ENCODE results near the gene COPA.

COPA gene

GRCh38 chr1:160363951-160364735, 21.1 kb upstream of the COPA start:
- DNase-seq (ENCODE audit: insufficient read length, low spot score) (no peak), FAIRE-seq (no peak)

- no peak for DNase-seq (ENCODE audit: insufficient read length, low spot score)
- no peak for FAIRE-seq
Observed at GRCh38 chr1:160363010-160363409, 20.0 kb upstream of the COPA start.

GRCh38 chr1:160362168-160362957, 19.3 kb upstream of the COPA start:
- DNase-seq (ENCODE audit: insufficient read length, low spot score) = no peak
- no peak for FAIRE-seq

- DNase-seq (ENCODE audit: insufficient read length, low spot score) (no peak), FAIRE-seq (no peak)
Observed at GRCh38 chr1:160361814-160362167, 18.7 kb upstream of the COPA start.

GRCh38 chr1:160361199-160361598, 18.1 kb upstream of the COPA start:
- no peak for FAIRE-seq
- DNase-seq (ENCODE audit: insufficient read length, low spot score) = no peak

- DNase-seq (ENCODE audit: insufficient read length, low spot score) (no peak), FAIRE-seq (no peak)
Observed at GRCh38 chr1:160360227-160360695, 17.2 kb upstream of the COPA start.

- DNase-seq (ENCODE audit: insufficient read length, low spot score) (no peak), FAIRE-seq (no peak)
Observed at GRCh38 chr1:160359559-160360226, 16.6 kb upstream of the COPA start.

GRCh38 chr1:160358073-160358472, 15.0 kb upstream of the COPA start:
- FAIRE-seq (no peak), DNase-seq (ENCODE audit: insufficient read length, low spot score) (no peak)

- no peak for FAIRE-seq
- DNase-seq (ENCODE audit: insufficient read length, low spot score) = no peak
Observed at GRCh38 chr1:160357286-160358002, 14.4 kb upstream of the COPA start.

- DNase-seq (ENCODE audit: insufficient read length, low spot score) (no peak), FAIRE-seq (no peak)
Observed at GRCh38 chr1:160354388-160354985, 11.4 kb upstream of the COPA start.

GRCh38 chr1:160353223-160353622, 10.2 kb upstream of the COPA start:
- DNase-seq (ENCODE audit: insufficient read length, low spot score) (no peak), FAIRE-seq (peak; percentile 31)

GRCh38 chr1:160352555-160352954, 9.5 kb upstream of the COPA start:
- no peak for DNase-seq (ENCODE audit: insufficient read length, low spot score)
- FAIRE-seq = no peak

GRCh38 chr1:160351629-160352028, 8.6 kb upstream of the COPA start:
- FAIRE-seq = no peak
- DNase-seq (ENCODE audit: insufficient read length, low spot score) = no peak

- FAIRE-seq (peak; percentile 86), DNase-seq (ENCODE audit: insufficient read length, low spot score) (no peak)
Observed at GRCh38 chr1:160346958-160347357, 3.9 kb upstream of the COPA start.

GRCh38 chr1:160346463-160346862, 3.4 kb upstream of the COPA start:
- FAIRE-seq (no peak), DNase-seq (ENCODE audit: insufficient read length, low spot score) (no peak)

- DNase-seq (ENCODE audit: insufficient read length, low spot score) (no peak), FAIRE-seq (no peak)
Observed at GRCh38 chr1:160344936-160345335, 1.9 kb upstream of the COPA start.

GRCh38 chr1:160344241-160344640, 1.2 kb upstream of the COPA start:
- no peak for FAIRE-seq
- no peak for DNase-seq (ENCODE audit: insufficient read length, low spot score)

- no peak for DNase-seq (ENCODE audit: insufficient read length, low spot score)
- FAIRE-seq = no peak
Observed at GRCh38 chr1:160342526-160342925, 524 bp downstream of the COPA start.

- no peak for FAIRE-seq
Observed at GRCh38 chr1:160340866-160341265, 2.2 kb downstream of the COPA start.

GRCh38 chr1:160340146-160340545, 2.9 kb downstream of the COPA start:
- FAIRE-seq = peak; percentile 72
- no peak for DNase-seq (ENCODE audit: insufficient read length, low spot score)

More at GRCh38 chr1:160340866-160341265, 2.2 kb downstream of the COPA start:
- no peak for DNase-seq (ENCODE audit: insufficient read length, low spot score)
